Esophagus muscularis mucosa (tissue), 4 donors: ENCODE measurements around the gene CCDC91. TPM values are rescaled to one million over a fixed set of nuclear protein-coding genes. Genes with fewer than 3 reads are reported as not detected.

Experiments
- DNase-seq: peaks from one replicate; pipeline ENCODE4 v3.0.0-alpha.2; 2017; ENCODE audit errors: extremely low spot score
- H3K27ac ChIP-seq, 4 donors: fragments of 200-600 bp; sonication (generic); replicated peaks in 1 of 4; 1 replicate in 3 of 4; 2 replicates in 1 of 4; pipeline ENCODE4 v1.5.1; 2016 to 2019; ENCODE audit warnings: mild to moderate bottlenecking in 1 of 4
- H3K27me3 ChIP-seq, 4 donors: fragments of 200-600 bp; sonication (generic); one replicate each; pipeline versions ENCODE4 v1.5.1 to v1.6.0; 2016 to 2019
- H3K36me3 ChIP-seq, 4 donors: fragments of 200-600 bp; sonication (generic); one replicate each; pipeline ENCODE4 v1.5.1; 2016 to 2019
- H3K4me1 ChIP-seq, 4 donors: fragments of 200-600 bp; sonication (generic); one replicate each; pipeline ENCODE4 v1.5.1; 2016 to 2019
- H3K4me3 ChIP-seq, 4 donors: fragments of 200-600 bp; sonication (generic); 1 replicate in 2 of 4; 2 replicates in 2 of 4; pipeline ENCODE4 v1.5.1; 2016 to 2019; ENCODE audit warnings: mild to moderate bottlenecking in 4 of 4, moderate library complexity in 1 of 4
- H3K9me3 ChIP-seq, 4 donors: fragments of 200-600 bp; sonication (generic); 1 replicate in 3 of 4; 2 replicates in 1 of 4; pipeline ENCODE4 v1.5.1; 2016 to 2019
- EP300 ChIP-seq: sonication (generic); formaldehyde crosslinking; IDR thresholded peaks from one replicate; pipeline ENCODE4 v1.6.1; 2017; ENCODE audit warnings: antibody characterized with exemption
- POLR2A ChIP-seq: fragments of 450-650 bp; IDR thresholded peaks from one replicate; pipeline ENCODE4 v1.6.1; 2017; ENCODE audit warnings: antibody characterized with exemption, moderate library complexity, mild to moderate bottlenecking, low read depth
- POLR2AphosphoS5 ChIP-seq, 2 donors: sonication (generic); formaldehyde crosslinking; IDR thresholded peaks; one replicate each; pipeline ENCODE4 v1.6.1; 2017; ENCODE audit warnings: antibody characterized with exemption in 2 of 2
- WGBS: methylation state at CpG from one replicate; pipeline ENCODE4 v1.1.5; 2018; 5-methylcytosine and 5-hydroxymethylcytosine counted together
- intact Hi-C: fragments of 100-400 bp; cut with DNase I; formaldehyde crosslinking; loops from one replicate; pipeline ENCODE4 v1.15.1; 2023
- total RNA-seq, 4 donors: library from RNA; depleted of rRNA; stranded (reverse); fragments of >200 nt; gene quantifications; one replicate each; pipeline versions ENCODE4 v1.1.0 to v1.2.1, GENCODE V29; 2016
- TF ChIP-seq, protein P1 (sequence below), 3 experiments: fragments of 200-600 bp in 2 of 3; fragments of 450-650 bp in 1 of 3; sonication (generic) in 2 of 3; IDR thresholded peaks; one replicate each; pipeline ENCODE4 v1.5.1; 2017 to 2019; ENCODE audit warnings: antibody characterized with exemption in 3 of 3, mild to moderate bottlenecking in 2 of 3, moderate library complexity in 1 of 3

Gene CCDC91
- total RNA-seq, 4 donors from 2014 or later, result 51.1 to 76.4 (median 59.0) TPM

DNA sequence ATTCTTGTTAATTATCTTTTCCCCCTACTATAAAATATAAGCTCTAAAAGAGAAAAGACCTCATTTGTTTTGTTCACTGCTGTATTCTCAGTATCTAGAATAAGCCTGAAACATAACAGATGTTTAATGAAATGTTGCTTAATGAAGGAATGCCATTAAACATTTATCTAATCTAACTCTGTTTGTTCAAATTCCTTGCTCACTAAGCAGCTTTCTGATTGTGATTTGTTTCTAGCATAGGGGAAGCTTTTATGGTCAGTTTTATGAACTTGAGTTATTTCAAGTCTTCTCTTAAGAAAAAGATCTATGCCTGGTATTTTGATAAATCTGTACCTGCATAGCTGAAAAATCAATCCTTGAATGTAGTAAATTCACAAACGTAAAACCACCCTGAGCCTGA is 308.6 kb downstream of the CCDC91 start:
- 100% methylated on average over 1 of the region's 1 CpG for WGBS
- Histone ChIP-seq H3K9me3 (no peaks in the 10 kb centered on the region), H3K36me3 (no peaks in the 10 kb centered on the region), H3K4me3 (no peak overlapping the region), H3K27ac (no peak overlapping the region), H3K4me1 (peaks cover 0 to 12% (median 6%) of the 10 kb centered on the region in 4 donors), H3K27me3 (no peaks in the 10 kb centered on the region)
- intact Hi-C loops, result no loop called here
- no peak for DNase-seq
- TF ChIP-seq POLR2A (no peak), POLR2AphosphoS5 (IDR thresholded peaks at IDR 0.05) (no peak)

DNA sequence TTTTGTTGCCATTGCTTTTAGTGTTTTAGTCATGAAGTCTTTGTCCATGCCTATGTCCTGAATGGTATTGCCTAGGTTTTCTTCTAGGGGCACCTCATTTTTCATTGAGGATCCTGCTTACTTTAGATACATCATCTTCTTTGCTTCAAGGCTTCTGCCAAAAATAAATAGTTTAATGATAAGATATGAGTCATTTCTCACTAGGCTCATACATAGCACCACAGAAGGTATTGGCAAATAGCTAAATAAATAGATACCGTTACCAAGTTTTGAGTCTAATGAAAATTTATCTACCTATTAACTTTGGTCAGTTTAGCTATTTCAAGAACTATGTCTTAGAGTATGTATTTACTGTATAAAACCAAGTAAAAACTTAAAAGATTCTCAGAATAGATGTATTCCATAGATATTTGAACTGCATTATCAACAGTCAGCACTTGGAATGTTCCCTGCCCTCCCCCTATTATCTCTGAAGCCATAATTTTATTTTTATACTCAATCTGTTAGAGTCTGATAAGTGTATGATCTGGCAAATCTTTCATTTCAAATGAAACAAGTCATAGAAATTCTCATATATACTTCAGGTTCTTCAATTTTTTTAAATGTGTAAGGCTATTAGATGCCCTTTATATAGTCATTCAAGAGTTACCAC is 310.2 kb downstream of the CCDC91 start:
- no peak overlapping the region for H3K4me3 ChIP-seq
- H3K27ac ChIP-seq, result no peak overlapping the region
- no peak for DNase-seq
- H3K27me3 ChIP-seq, result no peaks in the 10 kb centered on the region
- WGBS, result 75% methylated on average over 1 of the region's 1 CpG
- no peaks in the 10 kb centered on the region for H3K36me3 ChIP-seq
- intact Hi-C loops, result no loop called here
- no peak for TF ChIP-seq POLR2AphosphoS5 (IDR thresholded peaks at IDR 0.05)
- TF ChIP-seq EP300, result no peak
- TF ChIP-seq, protein P1, sequence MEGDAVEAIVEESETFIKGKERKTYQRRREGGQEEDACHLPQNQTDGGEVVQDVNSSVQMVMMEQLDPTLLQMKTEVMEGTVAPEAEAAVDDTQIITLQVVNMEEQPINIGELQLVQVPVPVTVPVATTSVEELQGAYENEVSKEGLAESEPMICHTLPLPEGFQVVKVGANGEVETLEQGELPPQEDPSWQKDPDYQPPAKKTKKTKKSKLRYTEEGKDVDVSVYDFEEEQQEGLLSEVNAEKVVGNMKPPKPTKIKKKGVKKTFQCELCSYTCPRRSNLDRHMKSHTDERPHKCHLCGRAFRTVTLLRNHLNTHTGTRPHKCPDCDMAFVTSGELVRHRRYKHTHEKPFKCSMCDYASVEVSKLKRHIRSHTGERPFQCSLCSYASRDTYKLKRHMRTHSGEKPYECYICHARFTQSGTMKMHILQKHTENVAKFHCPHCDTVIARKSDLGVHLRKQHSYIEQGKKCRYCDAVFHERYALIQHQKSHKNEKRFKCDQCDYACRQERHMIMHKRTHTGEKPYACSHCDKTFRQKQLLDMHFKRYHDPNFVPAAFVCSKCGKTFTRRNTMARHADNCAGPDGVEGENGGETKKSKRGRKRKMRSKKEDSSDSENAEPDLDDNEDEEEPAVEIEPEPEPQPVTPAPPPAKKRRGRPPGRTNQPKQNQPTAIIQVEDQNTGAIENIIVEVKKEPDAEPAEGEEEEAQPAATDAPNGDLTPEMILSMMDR (IDR thresholded peaks at IDR 0.05), result no peak
- TF ChIP-seq POLR2A, result no peak
- peaks cover 0 to 10% (median 5%) of the 10 kb centered on the region in 4 donors for H3K4me1 ChIP-seq
- no peaks in the 10 kb centered on the region for H3K9me3 ChIP-seq

DNA sequence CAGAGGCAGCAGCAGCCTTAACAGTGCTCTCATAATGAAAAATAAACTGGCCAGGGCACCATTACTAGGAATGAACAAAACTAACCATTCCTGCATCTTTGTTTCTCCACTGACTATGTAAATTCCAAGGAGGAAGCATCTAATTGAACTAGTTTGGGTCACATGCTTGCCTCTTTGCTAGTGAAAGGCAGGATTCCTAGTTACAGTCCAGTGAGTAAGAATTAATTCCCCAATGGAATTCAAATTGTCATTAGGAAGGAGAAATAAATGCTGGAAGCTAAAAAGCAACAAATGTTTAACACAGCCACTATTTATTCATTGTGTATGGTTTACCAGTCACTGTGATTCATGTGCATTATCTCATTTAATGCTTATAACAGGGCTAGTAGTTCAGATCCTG is 316.0 kb downstream of the CCDC91 start:
- no peak overlapping the region for H3K4me3 ChIP-seq
- H3K36me3 ChIP-seq, result no peaks in the 10 kb centered on the region
- no peaks in the 10 kb centered on the region for H3K27me3 ChIP-seq
- no peaks in the 10 kb centered on the region for H3K9me3 ChIP-seq
- no peak overlapping the region for H3K27ac ChIP-seq
- intact Hi-C loops, result no loop called here
- H3K4me1 ChIP-seq, result peaks cover 5 to 18% (median 8%) of the 10 kb centered on the region in 4 donors
- no peak for TF ChIP-seq POLR2A
- no peak for TF ChIP-seq EP300
- TF ChIP-seq, protein P1 (IDR thresholded peaks at IDR 0.05), result no peak
- no peak for TF ChIP-seq POLR2AphosphoS5 (IDR thresholded peaks at IDR 0.05)
- DNase-seq, result no peak

DNA sequence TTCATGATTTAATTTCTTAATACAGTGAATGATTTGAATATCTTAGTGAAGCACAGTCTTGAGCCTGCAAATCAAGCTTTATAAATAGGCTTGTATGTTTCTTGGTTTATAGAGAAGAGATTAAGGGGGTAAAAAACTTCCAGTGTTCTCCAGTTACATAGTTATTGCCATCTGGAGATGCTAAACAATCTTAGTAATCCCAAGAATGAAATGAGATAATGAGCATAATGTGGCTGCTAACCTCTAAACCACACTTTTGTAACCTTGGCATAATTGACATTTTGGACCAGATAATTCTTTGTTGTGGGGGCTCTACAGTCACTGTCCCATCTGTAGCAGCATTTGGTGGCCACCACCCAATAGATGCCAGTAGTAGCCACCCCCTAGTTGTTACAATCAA is 316.8 kb downstream of the CCDC91 start:
- intact Hi-C loops, result no loop called here
- Histone ChIP-seq H3K36me3 (no peaks in the 10 kb centered on the region), H3K4me1 (peaks cover 5 to 18% (median 8%) of the 10 kb centered on the region in 4 donors), H3K27me3 (no peaks in the 10 kb centered on the region), H3K27ac (no peak overlapping the region), H3K4me3 (no peak overlapping the region), H3K9me3 (no peaks in the 10 kb centered on the region)
- DNase-seq, result no peak
- TF ChIP-seq EP300 (no peak), POLR2AphosphoS5 (IDR thresholded peaks at IDR 0.05) (no peak), POLR2A (no peak)
- TF ChIP-seq, protein P1 (IDR thresholded peaks at IDR 0.05), result no peak

DNA sequence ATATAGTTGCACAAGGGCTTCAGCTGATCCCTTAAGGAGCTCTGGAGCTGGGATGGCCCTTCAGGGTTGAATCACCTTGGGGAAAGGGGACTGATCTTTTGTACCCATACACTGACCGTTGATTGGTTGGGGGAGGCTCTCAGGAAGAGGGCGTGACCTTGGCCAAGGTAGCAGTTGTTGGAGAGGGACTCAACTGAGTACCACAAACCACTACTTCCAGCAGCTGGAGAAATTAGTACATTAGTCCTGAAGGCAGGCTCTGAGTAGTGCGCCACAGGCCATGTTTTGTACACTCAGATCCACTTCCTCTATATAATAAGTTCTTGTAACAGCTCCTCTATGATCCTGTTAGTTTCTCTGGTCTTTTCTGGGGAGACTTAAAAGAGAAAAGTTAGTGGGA is 317.6 kb downstream of the CCDC91 start:
- Histone ChIP-seq H3K27ac (no peak overlapping the region), H3K9me3 (no peaks in the 10 kb centered on the region), H3K36me3 (no peaks in the 10 kb centered on the region), H3K4me3 (no peak overlapping the region), H3K27me3 (no peaks in the 10 kb centered on the region), H3K4me1 (peaks cover 5 to 21% (median 12%) of the 10 kb centered on the region in 4 donors)
- 95% methylated on average over 3 of the region's 3 CpGs for WGBS
- TF ChIP-seq POLR2A (no peak), EP300 (no peak), POLR2AphosphoS5 (IDR thresholded peaks at IDR 0.05) (no peak)
- TF ChIP-seq, protein P1 (IDR thresholded peaks at IDR 0.05), result no peak
- intact Hi-C loops, result no loop called here
- DNase-seq, result no peak
